Left hindlimb (tissue), 1 donor: Measurements from ENCODE around the gene BTBD6.
A peak's percentile ranks its signal among the peaks of the same experiment; 100 is the strongest.

Source experiments
- DNase-seq: peaks from one replicate; pipeline ENCODE4 v3.0.0-alpha.2; 2018

The BTBD6 gene

DNA sequence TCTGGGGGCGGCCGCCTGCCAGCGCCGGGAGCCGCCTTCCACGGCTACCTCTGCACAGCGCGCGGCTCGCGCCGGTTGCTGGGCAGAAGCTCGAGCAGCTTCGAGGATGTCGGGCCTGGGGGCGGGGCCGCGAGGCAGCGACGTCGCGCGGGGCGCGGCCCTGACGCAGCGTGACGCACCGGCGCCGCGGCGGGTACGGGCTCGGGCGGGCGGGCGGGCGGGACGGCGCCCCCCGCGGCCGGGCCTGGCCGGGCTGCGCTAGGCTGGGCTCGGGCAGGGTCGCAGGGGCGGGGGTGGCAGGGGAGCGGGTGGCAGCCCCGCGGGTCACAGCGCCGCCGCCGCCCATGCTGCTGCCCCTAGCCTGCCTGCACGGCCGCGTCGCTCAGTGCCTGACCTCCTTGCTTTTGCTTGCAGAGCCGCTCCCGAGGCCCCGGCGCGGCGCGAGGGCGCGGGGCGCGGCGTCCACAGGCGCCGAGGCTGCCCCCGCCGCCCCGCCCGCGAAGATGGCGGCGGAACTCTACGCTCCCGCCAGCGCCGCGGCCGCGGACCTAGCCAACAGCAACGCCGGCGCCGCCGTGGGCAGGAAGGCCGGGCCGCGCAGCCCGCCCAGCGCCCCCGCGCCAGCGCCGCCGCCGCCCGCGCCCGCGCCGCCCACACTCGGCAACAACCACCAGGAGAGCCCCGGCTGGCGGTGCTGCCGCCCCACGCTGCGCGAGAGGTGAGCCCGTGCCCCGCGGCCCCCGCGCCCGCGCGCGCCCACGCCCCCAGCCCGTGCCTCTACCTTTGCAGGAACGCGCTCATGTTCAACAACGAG is at the start of gene BTBD6:
BTBD6 (plus strand) TSS at position 166 of the 814 bp plus-strand sequence; CDS start at position 345, 179 bp downstream.
- peak; percentile 90 for DNase-seq

DNA sequence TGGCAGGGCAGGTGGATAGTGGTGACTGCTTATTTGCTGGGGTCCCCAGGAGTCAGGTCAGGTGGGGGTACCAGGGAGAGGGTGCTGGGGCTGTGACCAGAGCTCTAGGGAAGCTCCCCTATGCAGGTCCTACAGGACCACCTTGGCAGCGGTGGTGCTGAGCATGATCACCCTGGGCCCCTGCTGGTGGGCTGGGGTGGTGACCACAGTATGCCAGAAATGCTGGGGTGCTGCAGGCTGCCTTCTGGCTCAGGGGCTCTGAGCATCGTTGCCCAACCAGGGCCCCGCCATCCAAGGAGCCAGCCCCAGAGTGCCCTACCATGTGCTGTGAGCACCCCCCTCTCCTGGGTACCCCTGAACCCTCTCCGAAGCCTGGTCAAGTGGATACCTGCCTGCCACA is 49.7 kb upstream of the BTBD6 start:
- no peak for DNase-seq

DNA sequence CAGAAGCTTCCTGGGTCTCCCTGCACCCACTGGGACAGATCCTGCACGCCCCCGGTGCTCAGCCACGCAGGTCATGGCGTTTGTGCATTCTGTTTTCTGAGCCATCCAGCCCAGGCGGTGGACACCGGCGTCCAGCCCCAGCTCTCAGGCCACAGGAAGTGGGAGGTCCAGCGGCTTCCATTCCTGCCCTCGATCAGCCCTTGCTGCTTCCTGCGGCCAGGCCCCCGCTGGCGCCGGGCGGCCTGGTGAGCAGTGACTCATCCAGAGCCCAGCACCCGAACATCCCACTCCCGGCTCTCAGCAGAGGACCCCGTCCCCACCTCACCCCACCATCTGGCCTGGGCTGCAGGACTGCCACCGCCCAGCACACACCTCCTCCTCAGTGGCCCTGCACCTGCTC is 49.2 kb upstream of the BTBD6 start:
- no peak for DNase-seq

DNA sequence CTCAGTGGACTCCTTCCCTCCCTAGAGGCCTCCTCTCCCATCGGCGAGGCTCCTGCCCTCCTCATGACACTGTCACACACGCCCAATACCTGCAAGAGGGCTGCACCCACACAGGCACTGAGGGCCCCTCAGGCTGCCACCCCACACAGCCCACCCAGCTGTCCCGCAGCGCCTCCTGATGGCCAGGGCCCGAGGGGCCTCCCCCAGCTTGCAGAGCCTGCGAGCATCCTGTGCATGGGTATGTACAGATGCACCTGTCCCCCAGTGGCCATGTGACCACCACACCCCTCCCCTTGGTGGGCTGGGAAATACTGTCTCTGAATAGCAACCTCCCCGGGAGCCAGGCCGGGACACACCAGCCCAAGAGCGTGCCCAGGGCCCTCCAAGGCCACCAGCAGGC is 48.3 kb upstream of the BTBD6 start:
- DNase-seq: no peak

DNA sequence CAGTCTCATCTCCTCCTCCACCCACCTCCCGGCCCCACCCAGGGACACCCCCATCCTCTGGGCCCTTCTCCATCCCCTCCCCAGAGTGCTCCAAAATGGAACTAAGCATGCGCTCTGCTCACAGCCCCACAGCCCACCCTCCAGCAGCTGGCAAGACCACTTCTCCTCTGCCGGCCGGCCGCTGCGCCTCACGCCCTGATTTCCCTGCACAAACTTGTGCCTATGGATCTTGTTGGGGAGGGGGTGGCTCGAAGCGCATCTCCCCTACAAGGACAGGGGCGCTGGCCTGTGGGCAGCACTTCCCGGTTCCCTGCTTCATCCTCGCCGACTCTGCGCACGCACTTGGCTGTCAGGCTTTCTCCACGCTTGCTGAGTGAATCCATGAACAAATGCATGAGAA is 47.7 kb upstream of the BTBD6 start:
- no peak for DNase-seq

DNA sequence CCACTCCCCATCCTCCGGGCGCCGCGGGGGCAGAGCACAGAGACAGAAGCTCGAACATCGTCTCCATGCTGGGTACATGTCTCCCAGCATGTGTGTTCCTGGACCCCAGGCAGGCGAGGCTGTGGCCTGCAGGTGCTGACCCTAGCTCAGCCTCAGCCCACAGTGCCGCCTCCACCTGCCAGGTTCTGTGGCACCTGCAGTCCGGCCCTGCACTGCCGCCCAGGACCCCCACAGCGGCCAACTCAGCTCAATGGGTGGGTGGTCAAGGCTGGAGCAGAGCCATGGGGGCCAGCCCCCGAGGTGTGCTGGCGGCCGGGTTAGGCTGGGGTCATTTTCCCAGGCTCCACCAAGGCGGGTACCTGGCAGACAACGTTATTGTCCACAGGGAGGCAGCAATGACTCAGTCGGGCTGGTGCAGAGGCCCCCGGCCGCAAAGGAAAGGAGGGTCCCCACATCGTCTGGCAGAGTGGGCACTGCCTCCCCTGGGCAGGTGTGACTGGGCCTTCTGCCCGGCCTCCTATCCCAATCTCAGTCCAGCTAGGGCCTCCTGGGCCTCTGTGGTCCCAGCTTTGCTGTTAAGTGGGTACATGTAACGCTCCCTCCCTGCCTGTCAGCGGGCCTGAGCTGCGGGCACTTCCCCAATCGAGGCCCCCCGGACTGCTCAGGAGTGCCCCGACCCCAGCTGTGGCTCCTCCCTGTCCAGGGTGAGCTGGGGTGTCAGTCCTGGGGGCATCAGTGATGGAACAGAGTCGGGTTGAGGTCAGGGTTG is 47.0 kb upstream of the BTBD6 start:
- DNase-seq: no peak

DNA sequence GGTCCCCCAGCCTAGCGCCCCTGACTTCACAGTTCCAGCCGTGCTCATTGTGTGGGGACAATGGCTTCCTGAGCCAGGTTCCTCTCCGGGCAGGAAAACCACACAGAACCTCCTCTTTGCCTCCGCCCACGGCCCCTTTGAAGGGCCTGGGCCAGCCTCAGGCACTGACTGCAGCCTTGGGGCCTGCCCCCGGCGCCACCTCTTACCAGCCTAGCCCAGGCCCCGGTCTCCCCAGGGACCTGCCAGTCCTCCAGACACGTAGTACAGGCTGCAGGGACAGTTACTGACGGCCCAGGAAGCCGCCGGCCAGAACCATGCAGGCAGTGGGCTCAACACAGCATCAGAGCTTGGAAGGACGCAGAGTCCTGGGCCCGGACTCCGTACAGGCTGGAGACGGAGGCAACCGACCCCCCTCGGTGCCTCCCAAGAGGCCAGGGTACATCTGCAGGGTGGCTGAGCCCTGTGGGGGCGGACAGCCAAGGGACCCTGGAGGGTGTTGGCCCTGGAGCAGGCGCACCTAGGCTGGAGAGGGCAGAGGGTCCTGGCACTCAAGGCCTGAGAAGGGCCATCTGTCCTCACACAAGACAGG is 46.3 kb upstream of the BTBD6 start:
- no peak for DNase-seq

DNA sequence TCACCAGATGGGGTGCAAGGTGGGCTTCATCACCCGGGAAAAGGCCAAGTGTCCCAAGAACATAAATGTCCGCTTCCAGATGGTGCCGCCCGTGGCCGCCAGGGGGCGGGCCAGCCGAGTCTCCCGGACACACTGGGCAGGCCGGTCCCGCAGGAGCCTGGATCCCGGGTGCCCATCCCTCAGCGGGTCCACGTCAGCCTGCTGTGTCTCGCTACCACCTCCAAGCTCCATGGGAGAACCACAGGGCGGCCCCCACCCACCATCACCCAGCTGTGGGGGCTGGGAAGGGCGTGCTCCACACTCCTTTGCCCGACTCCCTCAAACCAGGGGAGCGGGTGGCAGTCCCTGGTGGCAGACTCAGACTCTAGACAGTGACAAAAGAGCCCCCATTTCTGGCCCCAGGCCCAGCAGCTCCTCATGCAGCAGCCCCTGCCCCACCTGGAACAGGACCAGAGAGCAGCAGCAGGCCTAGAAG is 45.2 kb upstream of the BTBD6 start:
- peak; percentile 79 for DNase-seq

DNA sequence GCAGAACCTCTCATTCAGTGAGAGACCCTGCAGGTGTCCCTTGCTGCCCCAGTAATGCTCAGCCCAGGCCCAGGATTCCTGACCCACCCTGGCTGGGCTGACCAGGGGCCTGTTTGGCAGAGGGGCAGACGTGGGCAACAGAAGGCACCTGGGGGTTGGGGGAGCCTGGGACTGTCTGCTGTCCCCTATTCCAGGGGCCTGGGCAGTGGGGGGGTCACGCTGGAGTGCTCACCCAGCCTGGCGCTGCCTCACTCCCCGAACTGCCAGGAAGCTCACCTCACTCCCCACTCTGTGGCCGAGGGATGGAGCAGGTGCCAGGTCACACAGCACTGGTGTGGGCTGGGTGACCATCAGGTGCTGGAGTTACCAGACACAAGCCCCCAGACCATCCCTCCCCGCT is 44.6 kb upstream of the BTBD6 start:
- DNase-seq: no peak

DNA sequence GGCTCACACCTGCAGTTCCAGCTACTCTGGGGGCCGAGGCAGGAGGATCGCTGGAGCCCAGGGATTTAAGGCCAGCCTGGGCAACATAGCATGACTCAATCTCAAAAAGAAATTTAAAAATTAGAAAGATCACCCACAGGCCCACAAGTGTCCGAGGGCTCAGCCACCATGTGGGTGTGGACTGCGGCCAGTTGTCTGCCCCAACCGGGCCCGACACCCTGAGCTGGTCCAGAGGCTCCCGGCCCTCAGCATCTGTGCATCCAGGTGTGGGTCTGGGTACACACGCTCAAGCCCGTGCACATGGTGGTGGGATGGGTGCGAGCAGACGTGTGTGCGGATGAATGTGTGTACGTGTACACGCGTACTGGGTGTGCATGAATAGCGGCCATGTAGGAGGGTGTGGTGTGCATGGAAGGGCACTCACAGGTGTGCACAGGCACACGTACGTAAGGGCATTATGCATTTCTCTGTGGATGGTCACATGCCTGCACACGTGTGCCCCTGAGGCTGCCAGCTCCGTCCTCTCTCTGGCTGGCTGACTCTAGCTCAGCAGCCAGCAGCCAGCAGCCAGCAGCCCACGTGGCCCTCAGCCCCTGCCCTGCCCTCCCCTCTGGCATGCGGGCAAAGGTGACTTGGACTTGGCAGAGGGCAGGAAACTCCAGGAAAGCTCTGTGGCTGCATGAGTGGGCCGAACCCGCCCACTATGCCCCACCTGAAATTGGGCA is 44.0 kb upstream of the BTBD6 start:
- DNase-seq: no peak

DNA sequence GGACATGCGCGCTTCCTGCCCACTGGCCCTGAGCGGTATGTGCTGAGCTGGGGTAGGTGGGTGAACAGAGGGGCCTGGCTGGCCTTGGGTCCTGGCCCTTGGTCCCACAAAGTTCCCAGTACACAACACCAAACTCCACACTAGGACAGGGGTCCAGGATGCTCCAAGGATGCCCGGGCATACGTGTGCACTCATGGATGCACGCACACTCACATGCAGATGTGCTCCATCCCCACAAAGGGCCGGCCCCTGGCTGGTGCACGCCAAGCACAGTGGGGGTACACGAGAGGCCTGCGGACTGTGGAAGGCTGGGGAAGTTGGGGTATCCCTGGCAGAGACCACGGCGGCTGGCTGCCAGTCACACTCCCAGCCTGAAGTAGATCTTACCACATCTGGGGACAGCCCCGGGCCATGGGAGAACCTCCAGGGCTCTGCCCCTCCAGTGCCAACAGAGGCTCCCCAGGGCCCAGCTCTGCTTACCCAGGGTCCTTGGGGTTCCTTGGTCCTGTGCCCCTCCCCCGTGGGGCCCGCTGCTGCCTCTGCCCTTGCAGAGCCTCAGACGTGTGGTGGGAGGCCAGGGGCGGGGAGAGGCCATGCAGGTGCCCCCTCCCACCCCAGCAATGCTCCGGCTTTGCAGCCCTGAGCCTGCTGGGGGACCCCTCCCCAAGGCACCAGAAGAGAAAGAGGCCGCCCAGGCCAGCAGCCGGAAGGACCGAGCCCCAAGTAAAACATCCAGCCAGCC is 43.2 kb upstream of the BTBD6 start:
- DNase-seq: no peak

DNA sequence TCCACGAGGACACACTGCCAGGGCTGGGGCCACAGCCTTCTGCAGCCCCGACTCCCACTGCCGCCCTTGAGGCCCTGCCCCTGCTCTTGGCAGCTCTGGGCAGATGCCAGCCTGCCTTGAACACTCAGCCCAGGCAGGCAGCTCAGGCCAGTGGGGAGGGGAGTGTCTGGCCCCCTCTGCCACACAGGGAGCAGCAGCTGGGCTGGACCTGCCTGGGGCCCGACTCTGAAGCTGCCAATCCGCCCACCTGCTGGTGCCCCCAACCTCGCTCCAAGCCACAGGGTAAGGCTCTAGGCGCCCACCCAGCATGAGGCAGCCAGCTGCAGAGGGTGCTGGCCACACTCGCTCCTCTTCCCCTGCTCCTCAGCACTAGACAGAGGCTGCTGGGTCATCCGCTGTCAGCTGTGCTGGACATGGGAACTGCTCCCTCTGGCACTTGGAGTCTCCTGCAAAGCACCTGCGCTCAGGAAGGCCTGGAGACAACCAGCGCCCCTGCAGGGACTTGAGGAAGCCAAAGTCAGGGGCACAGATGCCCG is 42.6 kb upstream of the BTBD6 start:
- no peak for DNase-seq

DNA sequence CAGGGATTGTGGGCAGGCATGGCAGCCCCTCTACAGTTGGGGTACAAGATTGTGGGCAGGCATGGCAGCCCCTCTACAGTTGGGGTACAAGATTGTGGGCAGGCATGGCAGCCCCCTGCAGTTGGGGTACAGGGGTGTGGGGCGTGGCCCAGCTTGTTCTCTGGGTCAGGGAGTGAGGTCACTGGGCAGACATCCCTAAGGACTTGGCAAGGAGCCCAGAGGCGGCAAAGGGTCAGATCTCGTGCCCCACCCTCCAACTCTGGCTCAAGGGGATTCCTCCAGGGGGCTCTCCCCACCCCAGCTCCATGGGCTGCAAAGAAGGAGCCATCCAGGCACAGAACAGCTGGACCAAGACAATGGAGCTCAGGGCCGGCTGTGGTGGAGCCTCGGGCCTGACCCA is 41.5 kb upstream of the BTBD6 start:
- no peak for DNase-seq

DNA sequence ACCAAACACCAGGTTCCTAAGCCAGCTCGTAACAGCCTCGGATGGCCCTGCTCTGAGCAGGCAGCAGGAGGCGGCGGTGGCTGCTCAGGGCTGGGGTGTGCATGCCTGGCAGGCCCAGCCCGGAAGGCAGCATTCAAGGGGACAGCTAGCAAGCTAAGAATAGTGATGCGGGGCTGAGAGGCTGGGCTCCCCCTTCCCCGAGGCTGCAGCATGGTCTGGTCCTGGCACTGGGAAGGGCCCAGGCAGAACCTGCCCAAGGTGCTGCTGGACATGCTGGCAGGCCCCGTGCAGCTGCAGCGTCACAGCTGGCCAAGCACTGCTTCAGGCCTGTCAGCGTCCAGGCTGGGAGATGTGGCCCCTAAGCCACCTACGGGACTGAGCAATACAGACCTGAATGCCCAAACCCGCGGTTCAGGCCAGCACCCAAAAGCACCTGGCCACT is 40.9 kb upstream of the BTBD6 start:
- no peak for DNase-seq

DNA sequence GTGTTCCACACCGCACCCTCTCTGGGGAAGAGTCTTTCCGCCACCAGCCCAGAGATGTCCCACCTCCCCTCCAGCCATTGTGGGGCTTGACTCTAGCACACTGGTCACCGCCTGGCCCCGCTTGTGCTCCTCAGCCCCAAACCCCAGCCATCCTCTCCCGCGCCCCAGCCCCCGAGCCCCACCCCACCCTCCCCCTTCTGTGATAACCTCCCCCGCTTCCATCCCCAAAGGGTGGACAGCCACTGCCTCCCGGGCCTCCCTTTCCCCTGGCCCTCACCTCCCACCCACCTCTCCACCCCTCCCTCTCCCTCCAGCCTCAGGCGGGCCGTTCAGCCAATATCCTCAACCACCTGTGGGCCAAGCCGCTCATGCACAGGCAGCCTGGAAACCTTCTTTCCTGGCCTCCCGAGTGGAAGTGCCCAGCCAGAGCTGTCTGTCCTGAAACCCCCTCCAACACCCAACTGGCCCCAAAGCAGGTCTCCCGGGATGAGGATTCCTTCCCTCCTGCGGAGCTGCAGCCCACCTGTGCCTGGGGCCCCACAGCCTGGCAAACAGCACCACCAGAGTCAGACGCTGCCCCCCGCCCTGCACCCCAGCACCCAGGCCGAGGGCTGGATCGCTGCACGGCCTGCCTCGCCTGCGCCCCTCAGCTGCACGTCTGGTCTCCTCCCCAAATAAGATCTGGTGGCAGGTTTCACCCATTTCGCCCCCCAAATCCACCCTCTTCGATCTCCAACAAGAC is 40.2 kb upstream of the BTBD6 start:
- DNase-seq: no peak

DNA sequence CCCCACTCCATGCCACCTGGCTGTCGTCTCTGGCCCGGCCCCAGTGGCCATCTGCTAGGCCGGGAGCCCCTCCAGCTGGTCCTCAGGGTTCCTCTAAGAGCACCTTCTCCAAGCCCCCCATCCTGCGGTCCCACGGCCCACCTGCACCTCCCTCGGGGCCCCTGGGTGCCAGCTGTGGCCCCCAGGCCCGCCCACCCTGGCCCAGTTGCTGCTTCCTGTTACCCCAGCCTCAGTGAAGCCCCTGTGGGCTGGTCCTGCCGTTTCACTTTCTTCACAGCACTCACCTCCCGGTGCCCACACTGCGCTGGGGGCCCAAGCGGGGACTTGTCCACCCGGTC is 39.6 kb upstream of the BTBD6 start:
- DNase-seq: no peak

DNA sequence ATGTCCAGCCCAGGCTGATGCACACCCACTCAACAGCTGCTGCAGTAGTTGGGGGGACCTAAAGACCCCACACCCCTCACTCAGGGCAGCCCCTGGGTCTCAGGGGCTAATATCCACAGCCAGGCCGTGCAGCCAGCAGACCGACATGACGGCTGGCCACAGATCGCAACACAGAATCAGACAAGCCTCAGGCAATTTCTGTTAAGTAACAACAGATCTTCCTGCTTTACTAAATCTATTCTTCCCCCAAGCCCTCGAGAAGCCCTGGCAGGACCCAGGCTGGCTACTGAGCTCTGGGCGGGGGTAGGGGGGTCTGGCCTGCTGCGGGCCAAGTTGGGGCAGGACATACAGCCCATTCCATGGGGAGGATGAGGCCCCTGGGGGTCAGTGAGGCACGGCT is 39.2 kb upstream of the BTBD6 start:
- DNase-seq: no peak

DNA sequence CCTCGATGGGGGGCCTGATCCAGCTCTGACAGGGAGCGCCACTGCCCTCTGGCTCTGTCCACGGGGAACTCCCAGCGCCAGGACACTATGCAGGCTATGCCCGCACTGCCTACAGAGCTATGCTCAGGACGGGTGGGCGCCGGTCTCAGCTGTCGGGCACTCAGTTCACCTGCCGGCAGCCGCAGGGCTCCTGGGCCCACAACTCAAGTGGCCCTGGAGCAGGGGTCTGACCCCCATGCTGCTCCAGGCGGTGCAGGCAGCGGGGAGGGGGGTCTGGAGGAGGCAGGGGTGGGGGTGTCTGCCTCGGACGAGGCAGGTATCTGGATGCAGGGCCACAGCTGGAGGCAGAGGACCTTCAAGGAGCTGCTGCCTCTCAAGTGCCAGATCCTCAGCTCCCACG is 38.7 kb upstream of the BTBD6 start:
- DNase-seq: no peak

DNA sequence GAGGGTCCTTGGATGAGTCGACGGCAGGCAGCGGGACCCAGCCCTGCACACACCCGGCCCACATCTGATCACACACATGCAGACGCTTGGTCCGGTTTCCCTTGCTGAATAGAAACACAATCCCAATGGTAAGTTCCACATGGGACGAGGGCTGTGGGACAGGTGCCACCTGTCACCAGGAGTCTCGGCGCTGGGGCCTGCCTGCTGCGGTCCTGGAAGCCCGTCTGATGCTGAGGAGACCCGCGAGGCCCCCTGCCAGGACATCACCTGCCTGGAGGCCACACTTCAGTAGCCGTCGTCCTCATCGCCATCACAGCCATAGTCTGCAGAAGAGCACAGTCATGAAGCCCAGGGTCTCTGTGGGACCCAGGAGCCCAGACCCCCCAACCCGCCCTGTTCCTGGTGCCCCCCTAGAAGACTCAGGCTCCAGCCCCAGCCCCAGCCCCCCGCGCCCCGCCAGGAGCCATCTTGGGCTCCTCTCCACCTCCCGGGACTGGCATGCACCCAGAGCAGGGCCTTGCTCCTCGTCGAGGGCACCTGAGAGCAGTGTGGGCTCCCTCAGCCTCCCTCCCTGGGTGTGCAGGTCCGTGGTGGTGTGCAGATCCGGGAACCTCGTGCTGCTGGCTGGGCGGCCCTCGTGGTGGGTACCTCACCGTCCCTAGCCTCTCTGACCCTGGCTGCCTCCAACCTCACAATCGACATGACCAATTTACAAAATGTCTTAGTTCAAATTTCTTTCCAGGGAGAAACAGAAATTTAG is 37.9 kb upstream of the BTBD6 start:
- DNase-seq: no peak

DNA sequence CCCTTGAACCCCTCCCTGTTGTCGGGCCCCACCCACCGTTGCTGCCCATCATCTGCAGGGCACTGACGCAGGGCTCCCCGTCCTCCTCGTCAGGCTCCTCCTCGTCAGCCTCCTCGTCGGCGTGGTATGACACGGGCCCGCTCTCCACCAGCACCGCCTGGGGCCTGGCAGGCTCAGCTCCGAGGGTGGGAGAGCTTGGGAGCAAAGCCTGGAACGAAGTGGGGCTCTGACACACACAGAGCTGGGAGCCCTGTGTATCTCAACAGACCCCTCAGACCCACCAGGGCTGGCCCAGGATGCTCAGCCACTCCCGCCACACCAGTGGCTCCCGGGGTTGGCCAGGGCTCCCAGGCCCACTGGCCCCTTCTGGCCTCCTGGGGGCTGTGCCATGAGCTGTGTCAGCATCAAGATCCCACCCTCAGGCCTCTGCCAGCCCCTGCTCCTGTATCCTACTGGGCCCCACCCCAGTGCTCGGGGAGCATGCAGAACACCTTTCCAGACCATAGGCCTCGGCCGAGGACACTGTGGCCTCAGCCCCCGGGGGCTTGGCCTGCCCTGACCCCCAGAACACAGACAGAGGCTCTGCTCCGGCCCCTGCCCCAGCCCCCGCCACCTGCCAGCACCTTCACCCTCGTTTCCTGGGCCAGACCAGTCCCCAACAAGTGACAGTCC is 37.1 kb upstream of the BTBD6 start:
- DNase-seq: no peak
